ENCODE data around the gene KRTAP17-1. TPM values are rescaled to one million over a fixed set of nuclear protein-coding genes. Genes with fewer than 3 reads are reported as not detected.
"Not testable (repeated sequence)": the region's sequence is repeated elsewhere in the genome, so short reads cannot be mapped to it uniquely, and the experiment has no call there.

KRTAP17-1 gene
- total RNA-seq, 1 experiment from 2014 or later, result not detected

GRCh38 chr17:41278176-41278955 is 37.1 kb downstream of the KRTAP17-1 start:
- intact Hi-C loops (cut with micrococcal nuclease; ENCODE audit: unreplicated experiment), result no loop called here
- TF ChIP-seq TCF7L2 (IDR thresholded peaks at IDR 0.05; ENCODE audit: low read depth, low read length) (no peak), REST (IDR thresholded peaks at IDR 0.05; ENCODE audit: insufficient read depth in 1 of 2, low read depth in 2 of 2, low read length in 1 of 2) (no peak), CTCF (IDR thresholded peaks at IDR 0.05) (no peak), POLR2AphosphoS5 (IDR thresholded peaks at IDR 0.05; ENCODE audit: low read depth, low read length) (no peak)

GRCh38 chr17:41275648-41276190 is 39.8 kb downstream of the KRTAP17-1 start, which contains the start of gene KRTAP9-7:
Gene KRTAP9-7, plus strand, starts transcription at chr17:41275698. Its CDS starts 0 bp downstream, at chr17:41275698.
- CTCF ChIA-PET; intact Hi-C loops (cut with micrococcal nuclease; ENCODE audit: unreplicated experiment); BruUV-seq (replicated peaks); POLR2A ChIA-PET; H3K4me3 ChIP-seq (ENCODE audit: low read depth in 2 of 2, low read length in 2 of 2); ATAC-seq; H3K9me3 ChIP-seq (ENCODE audit: control insufficient read depth, insufficient read depth, low read depth, low read length); H3K4me1 ChIP-seq (ENCODE audit: control insufficient read depth, insufficient read depth, low read length); in situ Hi-C loops (cut with HindIII; ENCODE audit: low pct_unique_long_range_greater_than_20kb, low sequenced_read_pairs); H3K27ac ChIP-seq (ENCODE audit: low read length); DNase-seq (ENCODE audit: low read depth, low spot score); H3K36me3 ChIP-seq (ENCODE audit: control insufficient read depth, insufficient read depth, low read length): not testable (repeated sequence)
- H3K27me3 ChIP-seq (ENCODE audit: control insufficient read depth, insufficient read depth, low read length), result peaks cover 12% of the 10 kb centered on the region

More at GRCh38 chr17:41278176-41278955, 37.1 kb downstream of the KRTAP17-1 start:
- Histone ChIP-seq H3K36me3 (ENCODE audit: control insufficient read depth, insufficient read depth, low read length) (no peaks in the 10 kb centered on the region), H3K27me3 (ENCODE audit: control insufficient read depth, insufficient read depth, low read length) (peaks cover 14% of the 10 kb centered on the region), H3K27ac (ENCODE audit: low read length) (no peak overlapping the region), H3K4me3 (ENCODE audit: low read depth in 2 of 2, low read length in 2 of 2) (no peak overlapping the region), H3K9me3 (ENCODE audit: control insufficient read depth, insufficient read depth, low read depth, low read length) (no peaks in the 10 kb centered on the region), H3K4me1 (ENCODE audit: control insufficient read depth, insufficient read depth, low read length) (no peaks in the 10 kb centered on the region)
- CTCF ChIA-PET, result no interaction called here
- BruUV-seq (replicated peaks), result no TSS peak
- POLR2A ChIA-PET, result no interaction called here
- DNase-seq (ENCODE audit: low read depth, low spot score) (no peak), ATAC-seq (no peak)
- in situ Hi-C loops (cut with HindIII; ENCODE audit: low pct_unique_long_range_greater_than_20kb, low sequenced_read_pairs), result no loop called here

GRCh38 chr17:41271858-41272257 is 43.7 kb downstream of the KRTAP17-1 start:
- Histone ChIP-seq H3K9me3 (ENCODE audit: control insufficient read depth, insufficient read depth, low read depth, low read length) (no peaks in the 10 kb centered on the region), H3K4me1 (ENCODE audit: control insufficient read depth, insufficient read depth, low read length) (no peaks in the 10 kb centered on the region), H3K36me3 (ENCODE audit: control insufficient read depth, insufficient read depth, low read length) (no peaks in the 10 kb centered on the region), H3K4me3 (ENCODE audit: low read depth in 2 of 2, low read length in 2 of 2) (no peak overlapping the region), H3K27me3 (ENCODE audit: control insufficient read depth, insufficient read depth, low read length) (peaks cover 6% of the 10 kb centered on the region), H3K27ac (ENCODE audit: low read length) (no peak overlapping the region)
- no peak for ATAC-seq
- BruUV-seq (replicated peaks), result no TSS peak
- ChIA-PET POLR2A (no interaction called here), CTCF (no interaction called here)
- in situ Hi-C loops (cut with HindIII; ENCODE audit: low pct_unique_long_range_greater_than_20kb, low sequenced_read_pairs), result no loop called here
- intact Hi-C loops (cut with micrococcal nuclease; ENCODE audit: unreplicated experiment), result no loop called here
- no peak for TF ChIP-seq TCF7L2 (IDR thresholded peaks at IDR 0.05; ENCODE audit: low read depth, low read length)
- no peak for TF ChIP-seq POLR2AphosphoS5 (IDR thresholded peaks at IDR 0.05; ENCODE audit: low read depth, low read length)
- TF ChIP-seq REST (IDR thresholded peaks at IDR 0.05; ENCODE audit: insufficient read depth in 1 of 2, low read depth in 2 of 2, low read length in 1 of 2), result no peak
- no peak for TF ChIP-seq CTCF (IDR thresholded peaks at IDR 0.05)
- TF ChIP-seq SIN3A (IDR thresholded peaks at IDR 0.05; ENCODE audit: borderline replicate concordance, insufficient read depth, low read depth, low read length), result no peak
- DNase-seq (ENCODE audit: low read depth, low spot score), result no peak

Measured in Panc1 (cell line).